Lower lobe of right lung (tissue), 2 donors: ENCODE data around the gene CDON. TPM values are rescaled to one million over a fixed set of nuclear protein-coding genes. Genes with fewer than 3 reads are reported as not detected.

Experiments
- ATAC-seq, 2 donors: fragments of 200-7000 bp; cut with Tn5 transposase; one replicate each; pipeline ENCODE4 v1.9.1; 2020 to 2022; ENCODE audit warnings: mild to moderate bottlenecking in 2 of 2, moderate library complexity in 2 of 2
- DNase-seq: peaks from one replicate; pipeline ENCODE4 v3.0.0-alpha.2; 2020
- H3K27ac ChIP-seq: fragments of 200-600 bp; one replicate; pipeline ENCODE4 v1.8.0; 2022
- H3K27me3 ChIP-seq: fragments of 200-600 bp; one replicate; pipeline ENCODE4 v1.8.0; 2022; ENCODE audit warnings: low read depth
- H3K36me3 ChIP-seq: fragments of 200-600 bp; one replicate; pipeline ENCODE4 v1.8.0; 2022; ENCODE audit warnings: mild to moderate bottlenecking
- H3K4me1 ChIP-seq: fragments of 200-600 bp; one replicate; pipeline ENCODE4 v1.8.0; 2022
- H3K4me3 ChIP-seq: fragments of 200-600 bp; one replicate; pipeline ENCODE4 v1.8.0; 2022; ENCODE audit warnings: mild to moderate bottlenecking
- H3K9me3 ChIP-seq: fragments of 200-600 bp; one replicate; pipeline ENCODE4 v1.8.0; 2022
- intact Hi-C: fragments of 100-400 bp; cut with DNase I; formaldehyde crosslinking; loops from one replicate; pipeline ENCODE4 v1.11.0; 2022
- total RNA-seq: library from RNA; stranded (reverse); fragmentation: NEBNext Ultra II Directional; extraction: Animal tissue kit (Norgen Biotek cat#: 25700); gene quantifications from one replicate; pipeline ENCODE4 v1.2.1, GENCODE V29; 2021
- TF ChIP-seq, protein P1 (sequence below): fragments of 200-600 bp; IDR thresholded peaks from one replicate; pipeline ENCODE4 v1.8.0; 2022; ENCODE audit warnings: antibody characterized with exemption, mild to moderate bottlenecking
- donor health status: DM: no; HTN: yes; CAD: no; lungs with severe emphysema.

The CDON gene
- total RNA-seq, 1 donor from 2014 or later = 18.5 TPM

DNA sequence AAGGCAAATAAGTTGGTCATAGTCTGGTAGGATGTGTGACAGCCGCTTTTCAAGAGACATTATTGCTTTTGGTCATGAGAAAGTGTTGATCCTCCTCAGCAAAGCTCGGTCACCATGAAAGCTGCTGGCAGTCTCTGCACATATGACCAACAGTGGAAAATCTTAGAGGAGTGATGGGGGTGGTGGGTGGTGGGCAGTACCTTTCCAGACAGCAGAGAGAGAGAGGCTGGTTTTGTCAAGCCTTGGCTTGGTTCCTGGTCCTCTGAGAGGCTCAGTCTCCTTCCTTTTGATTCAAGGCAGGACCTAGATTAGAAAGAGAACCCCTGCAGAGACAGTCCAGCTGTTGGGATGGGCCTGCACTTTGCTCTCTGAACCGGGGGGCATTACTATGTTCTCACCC is 136.9 kb downstream of the CDON start:
- Histone ChIP-seq H3K4me3 (no peak overlapping the region), H3K4me1 (no peaks in the 10 kb centered on the region), H3K36me3 (no peaks in the 10 kb centered on the region), H3K27ac (no peak overlapping the region), H3K27me3 (no peaks in the 10 kb centered on the region), H3K9me3 (no peaks in the 10 kb centered on the region)
- ATAC-seq (no peak), DNase-seq (no peak)
- intact Hi-C loops = no loop called here
- TF ChIP-seq, protein P1, sequence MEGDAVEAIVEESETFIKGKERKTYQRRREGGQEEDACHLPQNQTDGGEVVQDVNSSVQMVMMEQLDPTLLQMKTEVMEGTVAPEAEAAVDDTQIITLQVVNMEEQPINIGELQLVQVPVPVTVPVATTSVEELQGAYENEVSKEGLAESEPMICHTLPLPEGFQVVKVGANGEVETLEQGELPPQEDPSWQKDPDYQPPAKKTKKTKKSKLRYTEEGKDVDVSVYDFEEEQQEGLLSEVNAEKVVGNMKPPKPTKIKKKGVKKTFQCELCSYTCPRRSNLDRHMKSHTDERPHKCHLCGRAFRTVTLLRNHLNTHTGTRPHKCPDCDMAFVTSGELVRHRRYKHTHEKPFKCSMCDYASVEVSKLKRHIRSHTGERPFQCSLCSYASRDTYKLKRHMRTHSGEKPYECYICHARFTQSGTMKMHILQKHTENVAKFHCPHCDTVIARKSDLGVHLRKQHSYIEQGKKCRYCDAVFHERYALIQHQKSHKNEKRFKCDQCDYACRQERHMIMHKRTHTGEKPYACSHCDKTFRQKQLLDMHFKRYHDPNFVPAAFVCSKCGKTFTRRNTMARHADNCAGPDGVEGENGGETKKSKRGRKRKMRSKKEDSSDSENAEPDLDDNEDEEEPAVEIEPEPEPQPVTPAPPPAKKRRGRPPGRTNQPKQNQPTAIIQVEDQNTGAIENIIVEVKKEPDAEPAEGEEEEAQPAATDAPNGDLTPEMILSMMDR = no peak

GRCh38 chr11:125925247-125925740 is 137.4 kb downstream of the CDON start:
- TF ChIP-seq, protein P1 = no peak
- intact Hi-C loops = no loop called here
- no peak for DNase-seq
- Histone ChIP-seq H3K4me3 (no peak overlapping the region), H3K36me3 (no peaks in the 10 kb centered on the region), H3K4me1 (no peaks in the 10 kb centered on the region), H3K27me3 (no peaks in the 10 kb centered on the region), H3K9me3 (no peaks in the 10 kb centered on the region), H3K27ac (no peak overlapping the region)
- no peak for ATAC-seq

DNA sequence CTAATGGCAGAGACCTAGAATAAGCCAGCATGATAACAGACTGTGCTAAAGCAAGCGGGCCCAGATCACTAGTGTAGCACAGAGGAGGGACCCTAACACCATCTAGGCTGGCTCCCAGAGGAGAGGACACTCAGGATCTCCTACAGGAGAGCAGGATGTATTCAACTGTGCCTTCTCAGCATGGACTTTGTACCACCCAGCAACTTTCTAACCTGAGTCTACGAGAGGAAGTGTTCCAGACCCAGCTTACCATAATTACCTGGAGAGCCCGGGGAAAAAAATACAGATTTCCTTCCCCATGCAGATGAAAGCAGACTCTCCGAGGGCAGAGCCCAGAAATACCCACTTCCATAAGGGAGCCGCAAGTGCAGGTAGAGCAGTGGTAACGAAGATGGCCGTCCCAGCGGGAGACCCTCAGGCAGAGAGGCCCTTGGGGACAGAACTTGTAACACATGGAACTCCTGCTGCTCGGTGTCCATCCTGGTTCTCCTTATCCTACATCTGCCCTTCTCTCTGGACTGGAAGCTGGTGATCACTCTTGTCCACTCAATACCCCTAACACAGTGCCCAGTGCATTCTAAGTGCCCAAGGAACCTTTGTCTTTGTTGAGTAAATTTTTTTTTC is 138.2 kb downstream of the CDON start:
- Histone ChIP-seq H3K9me3 (no peaks in the 10 kb centered on the region), H3K27ac (no peak overlapping the region), H3K36me3 (no peaks in the 10 kb centered on the region), H3K4me3 (no peak overlapping the region), H3K27me3 (peaks cover 4% of the 10 kb centered on the region), H3K4me1 (no peaks in the 10 kb centered on the region)
- intact Hi-C loops = no loop called here
- ATAC-seq (no peak), DNase-seq (no peak)
- TF ChIP-seq, protein P1 = no peak

GRCh38 chr11:125923633-125924032 is 139.0 kb downstream of the CDON start:
- H3K27me3 ChIP-seq = peaks cover 4% of the 10 kb centered on the region
- H3K36me3 ChIP-seq = no peaks in the 10 kb centered on the region
- intact Hi-C loops = no loop called here
- no peak overlapping the region for H3K4me3 ChIP-seq
- ATAC-seq (no peak), DNase-seq (no peak)
- TF ChIP-seq, protein P1 = no peak
- no peak overlapping the region for H3K27ac ChIP-seq
- H3K4me1 ChIP-seq = no peaks in the 10 kb centered on the region
- no peaks in the 10 kb centered on the region for H3K9me3 ChIP-seq

- Histone ChIP-seq H3K27ac (no peak overlapping the region), H3K27me3 (peaks cover 4% of the 10 kb centered on the region), H3K4me1 (no peaks in the 10 kb centered on the region), H3K9me3 (no peaks in the 10 kb centered on the region), H3K4me3 (no peak overlapping the region), H3K36me3 (no peaks in the 10 kb centered on the region)
- TF ChIP-seq, protein P1 = peak; percentile 78
- intact Hi-C loops = no loop called here
- DNase-seq (no peak), ATAC-seq (peak; percentile 79 to 89)
Observed at GRCh38 chr11:125923012-125923579, 139.6 kb downstream of the CDON start.
